Endothelial cell of umbilical vein (primary cell): ENCODE results near the gene DGKD. TPM values are rescaled to one million over a fixed set of nuclear protein-coding genes. Genes with fewer than 3 reads are reported as not detected.

Source experiments
- BruUV-seq: library from RNA; stranded (reverse); fragments of 400-500 nt; replicated peaks from 2 replicates; lab custom pipeline; 2021; lab: Mats Ljungman, UMichigan
- CTCF ChIA-PET: fragments of 300-600, 350-600 bp; sonication (Branson Sonifier 250); formaldehyde crosslinking; loops from one replicate; lab custom pipeline; 2021; ENCODE audit warnings: antibody characterized with exemption, inconsistent platforms; lab: Charles Lee
- POLR2A ChIA-PET: fragments of 300-600, 350-600 bp; sonication (Branson Sonifier 250); formaldehyde crosslinking; loops from one replicate; lab custom pipeline; 2021; ENCODE audit warnings: antibody characterized with exemption, inconsistent platforms; lab: Charles Lee
- DNase-seq: peaks from one replicate; pipeline ENCODE4 v3.0.0-alpha.2; 2011; ENCODE audit warnings: low read depth, low spot score
- FAIRE-seq: peaks from 2 replicates; lab custom pipeline; 2011; peaks lifted over from hg19 to GRCh38; lab: Jason Lieb, UNC
- H2AFZ ChIP-seq: 2 replicates; pipeline ENCODE4 v1.6.0; 2012; ENCODE audit warnings: low read depth, low read length, control low read depth, inconsistent platforms
- H3K27ac ChIP-seq: 2 replicates; pipeline ENCODE4 v1.5.1; 2011; ENCODE audit warnings: low read depth, mild to moderate bottlenecking, control low read depth, low read length, moderate library complexity; ENCODE audit not compliant: insufficient read depth
- H3K27me3 ChIP-seq, 2 experiments: 2 replicates each; pipeline versions ENCODE4 v1.6.0 to v1.6.1; 2011; ENCODE audit warnings: low read length in 2 of 2, mixed read lengths in 1 of 2; ENCODE audit not compliant: control insufficient read depth in 2 of 2, insufficient read depth in 2 of 2
- H3K36me3 ChIP-seq, 2 experiments: 2 replicates in 1 of 2; 3 replicates in 1 of 2; pipeline ENCODE4 v1.5.1; 2011; ENCODE audit warnings: low read length in 2 of 2, mild to moderate bottlenecking in 1 of 2, moderate library complexity in 1 of 2; ENCODE audit not compliant: control insufficient read depth in 2 of 2, insufficient read depth in 2 of 2; ENCODE audit errors: extremely low read depth in 1 of 2
- H3K4me1 ChIP-seq: 3 replicates; pipeline ENCODE4 v1.5.1; 2011; ENCODE audit warnings: mild to moderate bottlenecking, low read length; ENCODE audit not compliant: control insufficient read depth, insufficient read depth; ENCODE audit errors: extremely low read depth
- H3K4me2 ChIP-seq: 2 replicates; pipeline ENCODE4 v1.6.1; 2011; ENCODE audit warnings: low read length, control low read depth, mixed read lengths; ENCODE audit not compliant: insufficient read depth
- H3K4me3 ChIP-seq, 3 experiments: fragments of 200-600 bp in 1 of 3; sonication (generic), shearing (Covaris generic) in 1 of 3; replicated peaks in 1 of 3; 2 replicates each; pipeline ENCODE4 v1.5.1; 2011 to 2016; ENCODE audit warnings: control low read depth in 3 of 3, low read length in 3 of 3, mild to moderate bottlenecking in 2 of 3, inconsistent platforms in 1 of 3, low read depth in 1 of 3, moderate library complexity in 1 of 3; ENCODE audit not compliant: insufficient read depth in 1 of 3
- H3K79me2 ChIP-seq: 2 replicates; pipeline ENCODE4 v1.6.0; 2012; ENCODE audit warnings: low read length, inconsistent platforms; ENCODE audit not compliant: control insufficient read depth, insufficient read depth
- H3K9ac ChIP-seq: replicated peaks from 2 replicates; pipeline ENCODE3; 2011; ENCODE audit warnings: low read length, control low read depth; ENCODE audit not compliant: insufficient read depth; ENCODE audit errors: extremely low read depth
- H3K9me1 ChIP-seq: replicated peaks from 3 replicates; pipeline ENCODE4 v1.6.0; 2011; ENCODE audit warnings: mild to moderate bottlenecking, low read length; ENCODE audit not compliant: control insufficient read depth, insufficient read depth; ENCODE audit errors: extremely low read depth
- H3K9me3 ChIP-seq: replicated peaks from 2 replicates; pipeline ENCODE4 v1.5.1; 2012; ENCODE audit warnings: low read length, inconsistent platforms; ENCODE audit not compliant: control insufficient read depth, insufficient read depth
- H4K20me1 ChIP-seq: replicated peaks from 2 replicates; pipeline ENCODE3; 2011; ENCODE audit warnings: mild to moderate bottlenecking, low read length; ENCODE audit not compliant: control insufficient read depth, insufficient read depth; ENCODE audit errors: extremely low read depth
- CTCF ChIP-seq, 2 donors: IDR thresholded peaks; 1 replicate in 1 of 2; 2 replicates in 1 of 2; pipeline ENCODE4 v1.5.1; 2011; ENCODE audit warnings: low read length in 2 of 2, mild to moderate bottlenecking in 2 of 2, moderate library complexity in 2 of 2, control low read depth in 1 of 2, inconsistent platforms in 1 of 2, low read depth in 1 of 2; ENCODE audit not compliant: insufficient read depth in 1 of 2; ENCODE audit errors: extremely low read depth in 1 of 2
- EZH2 ChIP-seq: IDR thresholded peaks from 2 replicates; pipeline ENCODE4 v1.6.1; 2012; ENCODE audit warnings: borderline replicate concordance, low read depth, mild to moderate bottlenecking, moderate library complexity, low read length, inconsistent platforms; ENCODE audit not compliant: severe bottlenecking
- FOS ChIP-seq: IDR thresholded peaks from 2 replicates; pipeline ENCODE4 v1.6.1; 2011; ENCODE audit warnings: mild to moderate bottlenecking, low read length, moderate library complexity, borderline replicate concordance; ENCODE audit not compliant: insufficient read depth
- GATA2 ChIP-seq: IDR thresholded peaks from 2 replicates; pipeline ENCODE4 v1.7.0; 2011; ENCODE audit warnings: low read depth, mild to moderate bottlenecking, moderate library complexity, mixed read lengths, low read length; ENCODE audit not compliant: insufficient read length, insufficient read depth
- JUN ChIP-seq: IDR thresholded peaks from 2 replicates; pipeline ENCODE4 v1.6.1; 2011; ENCODE audit warnings: borderline replicate concordance, low read depth; ENCODE audit not compliant: insufficient read length, insufficient read depth
- MYC ChIP-seq: IDR thresholded peaks from one replicate; pipeline ENCODE4 v1.6.1; 2011; ENCODE audit warnings: mild to moderate bottlenecking, low read depth, low read length
- POLR2A ChIP-seq: IDR thresholded peaks from 2 replicates; pipeline ENCODE4 v1.6.1; 2012; ENCODE audit warnings: low read depth, mild to moderate bottlenecking, control low read depth, low read length
- POLR2AphosphoS5 ChIP-seq: IDR thresholded peaks from 2 replicates; pipeline ENCODE4 v1.6.1; 2012; ENCODE audit warnings: low read depth, mild to moderate bottlenecking, control low read depth, low read length, moderate library complexity; ENCODE audit not compliant: insufficient read depth
- dilution Hi-C: fragments of 300-500 bp; cut with MboI; formaldehyde crosslinking; loops from one replicate; pipeline ENCODE4 v1.15.0; 2019; ENCODE audit warnings: low sequenced_read_pairs; ENCODE audit not compliant: extremely low pct_ligation_motif_present
- intact Hi-C: fragments of 100-400 bp; cut with micrococcal nuclease; formaldehyde crosslinking; loops from one replicate; pipeline ENCODE4 v1.10.0; 2022
- polyA plus RNA-seq, 4 experiments: library from polyadenylated mRNA; depleted of rRNA in 3 of 4; stranded (reverse) in 3 of 4; unstranded in 1 of 4; fragments of >200 nt; gene quantifications; 2 replicates each; pipeline versions ENCODE4 v1.2.1 to v1.2.3, GENCODE V29; 2011 to 2012; ENCODE audit warnings: missing spikeins in 1 of 4
- total RNA-seq: library from RNA; stranded (reverse); gene quantifications from 2 replicates; pipeline ENCODE4 v1.2.3, GENCODE V29; 2021
- TF ChIP-seq, protein P1 (sequence below): IDR thresholded peaks from 2 replicates; pipeline ENCODE4 v1.6.1; 2011; ENCODE audit not compliant: insufficient read depth, insufficient read length

The DGKD gene
- total and polyA plus RNA-seq, 2 donors (not counting 3 experiments of a cell fraction or from before 2014, with no cell fraction given), result 10.8 to 36.6 TPM

DNA sequence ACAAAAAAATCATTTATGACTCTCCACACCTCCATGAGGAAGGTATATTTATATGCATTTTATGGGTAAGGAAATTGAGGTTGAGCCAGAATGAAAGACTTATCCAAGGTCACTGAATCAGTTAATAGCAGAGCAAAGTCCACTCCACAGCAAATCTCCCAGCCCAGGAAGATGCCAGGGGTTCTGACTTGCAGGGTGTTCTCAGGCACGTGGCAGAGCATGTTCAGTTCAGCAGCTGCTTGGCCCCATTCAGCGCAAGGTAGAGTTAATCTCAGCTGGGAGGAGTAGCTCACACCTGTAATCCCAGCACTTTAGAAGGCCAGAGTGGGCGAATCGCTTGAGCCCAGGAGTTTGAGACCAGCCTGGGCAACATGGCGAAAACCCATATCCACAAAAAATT lies 17.8 kb upstream of the DGKD start:
- Histone ChIP-seq H3K9me1 (no peaks in the 10 kb centered on the region), H3K27ac (no peak overlapping the region), H3K4me1 (no peaks in the 10 kb centered on the region), H3K9me3 (no peaks in the 10 kb centered on the region), H4K20me1 (no peaks in the 10 kb centered on the region), H3K4me3 (no peak overlapping the region), H3K79me2 (no peaks in the 10 kb centered on the region), H3K36me3 (no peaks in the 10 kb centered on the region), H2AFZ (no peak overlapping the region), H3K9ac (no peak overlapping the region), H3K4me2 (no peak overlapping the region), H3K27me3 (peaks cover 0 to 2% of the 10 kb centered on the region in 2 experiments)
- dilution Hi-C loops, result no loop called here
- DNase-seq (no peak), FAIRE-seq (no peak)
- intact Hi-C loops, result no loop called here
- ChIA-PET POLR2A (no interaction called here), CTCF (interaction anchor here (0.6 kb wide), 1 partner anchor 345 kb away, joined by 3 read pairs; the partner anchor contains the start of gene UGT1A7)
- no TSS peak for BruUV-seq
- no peak for TF ChIP-seq JUN

GRCh38 chr2:233338046-233338445 lies 16.2 kb upstream of the DGKD start:
- BruUV-seq, result no TSS peak
- Histone ChIP-seq H3K4me1 (no peaks in the 10 kb centered on the region), H3K9ac (no peak overlapping the region), H3K36me3 (no peaks in the 10 kb centered on the region), H3K27ac (no peak overlapping the region), H4K20me1 (no peaks in the 10 kb centered on the region), H3K9me1 (no peaks in the 10 kb centered on the region), H3K4me2 (no peak overlapping the region), H3K9me3 (no peaks in the 10 kb centered on the region), H2AFZ (no peak overlapping the region), H3K4me3 (no peak overlapping the region), H3K27me3 (peaks cover 0 to 2% of the 10 kb centered on the region in 2 experiments), H3K79me2 (no peaks in the 10 kb centered on the region)
- dilution Hi-C loops (no loop called here), intact Hi-C loops (no loop called here)
- CTCF ChIA-PET, result no interaction called here
- DNase-seq (no peak), FAIRE-seq (no peak)
- TF ChIP-seq FOS (no peak), POLR2AphosphoS5 (no peak), POLR2A (no peak), EZH2 (no peak), GATA2 (no peak), MYC (no peak), CTCF (IDR thresholded peaks at IDR 0.05; ENCODE audit: extremely low read depth in 1 of 2, insufficient read depth in 1 of 2, low read depth in 1 of 2, low read length in 2 of 2) (no peak), JUN (no peak)
- TF ChIP-seq, protein P1, sequence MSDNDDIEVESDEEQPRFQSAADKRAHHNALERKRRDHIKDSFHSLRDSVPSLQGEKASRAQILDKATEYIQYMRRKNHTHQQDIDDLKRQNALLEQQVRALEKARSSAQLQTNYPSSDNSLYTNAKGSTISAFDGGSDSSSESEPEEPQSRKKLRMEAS, result no peak
- POLR2A ChIA-PET, result no interaction called here
